HepG2 (cell line): ENCODE data around the gene TAMALIN. TPM values are rescaled to one million over a fixed set of nuclear protein-coding genes. Genes with fewer than 3 reads are reported as not detected.
A peak's percentile ranks its signal among the peaks of the same experiment; 100 is the strongest.

Source experiments
- CCDC6 ChIP-seq: sonication (generic); formaldehyde crosslinking; IDR thresholded peaks from 2 replicates; pipeline ENCODE4 v1.8.1; 2022; ENCODE audit warnings: mild to moderate bottlenecking, missing genetic modification reagents, moderate library complexity
- EP300 ChIP-seq, 3 experiments: sonication (generic) in 1 of 3; formaldehyde crosslinking in 1 of 3; IDR thresholded peaks; 2 replicates each; pipeline versions ENCODE4 v1.5.1 to v1.6.1; 2011 to 2020; ENCODE audit warnings: low read depth in 2 of 3, low read length in 2 of 3, borderline replicate concordance in 1 of 3, improper control_type of control experiment in 1 of 3, mild to moderate bottlenecking in 1 of 3, missing genetic modification reagents in 1 of 3, moderate library complexity in 1 of 3
- FIP1L1 ChIP-seq: fragments of 200-400 bp; formaldehyde crosslinking; IDR thresholded peaks from 2 replicates; pipeline ENCODE4 v1.6.1; 2018; ENCODE audit warnings: low read depth, mild to moderate bottlenecking, low read length, moderate library complexity, borderline replicate concordance; ENCODE audit not compliant: insufficient read depth
- FOXA3 ChIP-seq: IDR thresholded peaks from 2 replicates; pipeline ENCODE4 v1.6.1; 2016; ENCODE audit warnings: missing genetic modification reagents, missing compliant biosample characterization
- NPAS2 ChIP-seq: sonication (generic); formaldehyde crosslinking; IDR thresholded peaks from 2 replicates; pipeline ENCODE4 v1.8.0; 2022; ENCODE audit warnings: mild to moderate bottlenecking, missing genetic modification reagents, borderline replicate concordance
- PHF5A ChIP-seq: IDR thresholded peaks from one replicate; pipeline ENCODE4 v1.6.1; 2018; ENCODE audit warnings: low read depth, missing genetic modification reagents; ENCODE audit not compliant: unreplicated experiment
- POLR2AphosphoS2 ChIP-seq: IDR thresholded peaks from 2 replicates; pipeline ENCODE4 v1.6.1; 2011; ENCODE audit warnings: low read depth, low read length, improper control_type of control experiment
- ZMYM3 ChIP-seq: sonication (generic); formaldehyde crosslinking; IDR thresholded peaks from 2 replicates; pipeline ENCODE4 v1.5.1; 2020; ENCODE audit warnings: mild to moderate bottlenecking, missing genetic modification reagents
- ZNF17 ChIP-seq: sonication (generic); formaldehyde crosslinking; IDR thresholded peaks from 2 replicates; pipeline ENCODE4 v1.5.0; 2020; ENCODE audit warnings: mild to moderate bottlenecking, missing genetic modification reagents
- ZNF24 ChIP-seq: fragments of 450-650 bp; IDR thresholded peaks from 2 replicates; pipeline ENCODE4 v1.6.1; 2017; ENCODE audit warnings: antibody characterized with exemption, mild to moderate bottlenecking
- ZNF350 ChIP-seq: sonication (generic); formaldehyde crosslinking; IDR thresholded peaks from 2 replicates; pipeline ENCODE4 v1.4.0; 2020; ENCODE audit warnings: mild to moderate bottlenecking, low read depth, missing genetic modification reagents, borderline replicate concordance
- ZNF556 ChIP-seq: sonication (generic); formaldehyde crosslinking; IDR thresholded peaks from 2 replicates; pipeline ENCODE4 v1.4.0; 2020; ENCODE audit warnings: mild to moderate bottlenecking, missing genetic modification reagents, borderline replicate concordance
- ZNF703 ChIP-seq: sonication (generic); formaldehyde crosslinking; IDR thresholded peaks from 2 replicates; pipeline ENCODE4 v1.5.1; 2020; ENCODE audit warnings: missing genetic modification reagents, mild to moderate bottlenecking, moderate library complexity, borderline replicate concordance
- ZNF747 ChIP-seq: sonication (generic); formaldehyde crosslinking; IDR thresholded peaks from 2 replicates; pipeline ENCODE4 v1.8.1; 2023; ENCODE audit warnings: missing genetic modification reagents, mild to moderate bottlenecking, borderline replicate concordance
- ZNF782 ChIP-seq: sonication (generic); formaldehyde crosslinking; IDR thresholded peaks from 2 replicates; pipeline ENCODE4 v1.4.0; 2020; ENCODE audit warnings: missing genetic modification reagents, mild to moderate bottlenecking, borderline replicate concordance
- ZNF839 ChIP-seq: sonication (generic); formaldehyde crosslinking; IDR thresholded peaks from 2 replicates; pipeline ENCODE4 v1.4.0; 2020; ENCODE audit warnings: missing genetic modification reagents, mild to moderate bottlenecking, borderline replicate concordance
- polyA plus RNA-seq, 8 experiments: library from polyadenylated mRNA; depleted of rRNA in 3 of 8; stranded (reverse) in 7 of 8; unstranded in 1 of 8; fragments of >200 nt; fragmentation: Illumina TruSeq in 4 of 8; extraction: Trizol in 4 of 8; gene quantifications; 2 replicates each; pipeline versions ENCODE4 v1.2.1 to v1.2.3, GENCODE V29; 2011 to 2016; ENCODE audit warnings: low read depth in 4 of 8, missing spikeins in 1 of 8, mixed read lengths in 1 of 8; ENCODE audit not compliant: insufficient read depth in 1 of 8
- total RNA-seq, 5 experiments: library from RNA; depleted of rRNA; stranded (reverse); fragments of >200 nt; fragmentation: Illumina TruSeq; extraction: Trizol; gene quantifications; 2 replicates each; pipeline ENCODE4 v1.2.3, GENCODE V29; 2016; ENCODE audit warnings: low read depth in 1 of 5
- TF ChIP-seq, protein P1 (sequence below): sonication (generic); formaldehyde crosslinking; IDR thresholded peaks from 2 replicates; pipeline ENCODE4 v1.5.1; 2020; ENCODE audit warnings: mild to moderate bottlenecking, moderate library complexity, missing genetic modification reagents
- TF ChIP-seq, protein P2 (sequence below): sonication (generic); formaldehyde crosslinking; IDR thresholded peaks from 2 replicates; pipeline ENCODE4 v1.4.0; 2020; ENCODE audit warnings: mild to moderate bottlenecking, missing genetic modification reagents
- TF ChIP-seq, protein P3 (sequence below): sonication (generic); formaldehyde crosslinking; IDR thresholded peaks from 2 replicates; pipeline ENCODE4 v1.5.0; 2020; ENCODE audit warnings: mild to moderate bottlenecking, missing genetic modification reagents
- TF ChIP-seq, protein P4 (sequence below): sonication (generic); formaldehyde crosslinking; IDR thresholded peaks from 2 replicates; pipeline ENCODE4 v1.9.0; 2021; ENCODE audit warnings: missing genetic modification reagents, mild to moderate bottlenecking, borderline replicate concordance

TAMALIN gene
- total and polyA plus RNA-seq, 2 of the 13 experiments (the other 11 are each of a cell fraction or from before 2014, with no cell fraction given): 2.9 to 10.9 TPM

DNA sequence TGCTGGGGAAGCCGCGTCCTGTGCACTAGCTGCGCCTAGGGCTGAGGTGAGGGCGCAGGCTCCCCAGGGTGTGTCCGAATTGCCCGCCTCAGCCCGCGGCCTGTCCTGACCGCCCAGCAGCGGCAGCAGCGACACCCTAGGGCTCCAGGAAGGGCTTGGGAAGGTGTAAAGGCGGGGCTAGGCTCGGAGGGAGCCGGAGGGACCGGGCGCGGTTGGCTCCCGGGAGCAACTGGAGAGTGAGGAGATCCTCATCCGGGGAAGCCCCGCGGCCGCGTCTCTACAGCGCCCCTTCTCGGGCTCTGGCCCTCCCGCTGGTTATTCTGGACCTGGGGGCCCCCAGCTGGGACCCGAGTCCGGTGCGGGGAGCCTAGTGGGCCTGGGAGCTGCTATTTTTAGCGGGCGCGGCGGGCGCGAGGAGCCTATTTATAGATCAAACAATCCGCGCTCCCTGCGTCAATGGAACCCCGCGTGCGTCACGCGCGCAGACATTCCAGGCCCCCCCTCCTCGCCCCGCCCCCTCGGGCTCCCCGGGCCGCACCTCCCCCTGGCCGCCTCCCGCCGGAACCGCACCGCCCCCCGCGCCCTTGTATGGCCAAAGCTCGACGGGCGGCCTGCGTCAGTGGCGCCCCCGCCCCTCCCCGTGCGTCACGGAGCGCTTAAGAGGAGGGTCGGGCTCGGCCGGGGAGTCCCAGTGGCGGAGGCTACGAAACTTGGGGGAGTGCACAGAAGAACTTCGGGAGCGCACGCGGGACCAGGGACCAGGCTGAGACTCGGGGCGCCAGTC is 44.2 kb downstream of the TAMALIN start, which contains the start of gene NR4A1 (continued):
- TF ChIP-seq, protein P1, sequence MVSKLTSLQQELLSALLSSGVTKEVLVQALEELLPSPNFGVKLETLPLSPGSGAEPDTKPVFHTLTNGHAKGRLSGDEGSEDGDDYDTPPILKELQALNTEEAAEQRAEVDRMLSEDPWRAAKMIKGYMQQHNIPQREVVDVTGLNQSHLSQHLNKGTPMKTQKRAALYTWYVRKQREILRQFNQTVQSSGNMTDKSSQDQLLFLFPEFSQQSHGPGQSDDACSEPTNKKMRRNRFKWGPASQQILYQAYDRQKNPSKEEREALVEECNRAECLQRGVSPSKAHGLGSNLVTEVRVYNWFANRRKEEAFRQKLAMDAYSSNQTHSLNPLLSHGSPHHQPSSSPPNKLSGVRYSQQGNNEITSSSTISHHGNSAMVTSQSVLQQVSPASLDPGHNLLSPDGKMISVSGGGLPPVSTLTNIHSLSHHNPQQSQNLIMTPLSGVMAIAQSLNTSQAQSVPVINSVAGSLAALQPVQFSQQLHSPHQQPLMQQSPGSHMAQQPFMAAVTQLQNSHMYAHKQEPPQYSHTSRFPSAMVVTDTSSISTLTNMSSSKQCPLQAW (CRISPR knock-in tag): peak; percentile 42; the same call in 1 of the 2 replicates
- TF ChIP-seq EP300 (IDR thresholded peaks at IDR 0.05; ENCODE audit: low read depth in 2 of 2, low read length in 2 of 2): no peak
- no peak for TF ChIP-seq EP300 (CRISPR knock-in tag; IDR thresholded peaks at IDR 0.05; ENCODE audit: borderline replicate concordance)
- no peak for TF ChIP-seq ZNF703
- TF ChIP-seq, protein P2, sequence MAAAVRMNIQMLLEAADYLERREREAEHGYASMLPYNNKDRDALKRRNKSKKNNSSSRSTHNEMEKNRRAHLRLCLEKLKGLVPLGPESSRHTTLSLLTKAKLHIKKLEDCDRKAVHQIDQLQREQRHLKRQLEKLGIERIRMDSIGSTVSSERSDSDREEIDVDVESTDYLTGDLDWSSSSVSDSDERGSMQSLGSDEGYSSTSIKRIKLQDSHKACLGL (CRISPR knock-in tag): peak; percentile 37; the same call in 1 of the 2 replicates
- TF ChIP-seq, protein P3, sequence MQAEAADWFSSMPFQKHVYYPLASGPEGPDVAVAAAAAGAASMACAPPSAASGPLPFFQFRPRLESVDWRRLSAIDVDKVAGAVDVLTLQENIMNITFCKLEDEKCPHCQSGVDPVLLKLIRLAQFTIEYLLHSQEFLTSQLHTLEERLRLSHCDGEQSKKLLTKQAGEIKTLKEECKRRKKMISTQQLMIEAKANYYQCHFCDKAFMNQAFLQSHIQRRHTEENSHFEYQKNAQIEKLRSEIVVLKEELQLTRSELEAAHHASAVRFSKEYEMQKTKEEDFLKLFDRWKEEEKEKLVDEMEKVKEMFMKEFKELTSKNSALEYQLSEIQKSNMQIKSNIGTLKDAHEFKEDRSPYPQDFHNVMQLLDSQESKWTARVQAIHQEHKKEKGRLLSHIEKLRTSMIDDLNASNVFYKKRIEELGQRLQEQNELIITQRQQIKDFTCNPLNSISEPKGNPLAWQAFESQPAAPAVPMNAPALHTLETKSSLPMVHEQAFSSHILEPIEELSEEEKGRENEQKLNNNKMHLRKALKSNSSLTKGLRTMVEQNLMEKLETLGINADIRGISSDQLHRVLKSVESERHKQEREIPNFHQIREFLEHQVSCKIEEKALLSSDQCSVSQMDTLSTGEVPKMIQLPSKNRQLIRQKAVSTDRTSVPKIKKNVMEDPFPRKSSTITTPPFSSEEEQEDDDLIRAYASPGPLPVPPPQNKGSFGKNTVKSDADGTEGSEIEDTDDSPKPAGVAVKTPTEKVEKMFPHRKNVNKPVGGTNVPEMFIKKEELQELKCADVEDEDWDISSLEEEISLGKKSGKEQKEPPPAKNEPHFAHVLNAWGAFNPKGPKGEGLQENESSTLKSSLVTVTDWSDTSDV (CRISPR knock-in tag): no peak
- TF ChIP-seq CCDC6 (CRISPR knock-in tag): peak; percentile 24; the same call in 1 of the 2 replicates
- TF ChIP-seq FIP1L1: no peak
- TF ChIP-seq ZMYM3 (CRISPR knock-in tag): no peak
- TF ChIP-seq FOXA3 (CRISPR knock-in tag): no peak; the same call in 1 of the 2 replicates
- TF ChIP-seq ZNF350 (CRISPR knock-in tag): 0 out of 2 replicates have a peak, but pooled peaks have one; percentile 17
- no peak for TF ChIP-seq ZNF24
- TF ChIP-seq PHF5A (CRISPR knock-in tag): no peak
- TF ChIP-seq, protein P4, sequence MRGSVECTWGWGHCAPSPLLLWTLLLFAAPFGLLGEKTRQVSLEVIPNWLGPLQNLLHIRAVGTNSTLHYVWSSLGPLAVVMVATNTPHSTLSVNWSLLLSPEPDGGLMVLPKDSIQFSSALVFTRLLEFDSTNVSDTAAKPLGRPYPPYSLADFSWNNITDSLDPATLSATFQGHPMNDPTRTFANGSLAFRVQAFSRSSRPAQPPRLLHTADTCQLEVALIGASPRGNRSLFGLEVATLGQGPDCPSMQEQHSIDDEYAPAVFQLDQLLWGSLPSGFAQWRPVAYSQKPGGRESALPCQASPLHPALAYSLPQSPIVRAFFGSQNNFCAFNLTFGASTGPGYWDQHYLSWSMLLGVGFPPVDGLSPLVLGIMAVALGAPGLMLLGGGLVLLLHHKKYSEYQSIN (CRISPR knock-in tag): no peak
- TF ChIP-seq ZNF839 (CRISPR knock-in tag): 0 out of 2 replicates have a peak, but pooled peaks have one; percentile 26
- TF ChIP-seq NPAS2 (CRISPR knock-in tag): no peak
- no peak for TF ChIP-seq ZNF17 (CRISPR knock-in tag)
- TF ChIP-seq ZNF556: peak; percentile 48; the same call in 1 of the 2 replicates
- peak; percentile 54; the same call in 1 of the 2 replicates for TF ChIP-seq POLR2AphosphoS2
- peak; percentile 14; the same call in 1 of the 2 replicates for TF ChIP-seq ZNF747 (CRISPR knock-in tag)
- TF ChIP-seq ZNF782 (CRISPR knock-in tag): peak; percentile 12; the same call in 1 of the 2 replicates
